ENCODE measurements around the gene GREB1L.

- TF ChIP-seq CTCF (conservative IDR thresholded peaks at IDR 0.05; ENCODE audit: low read length) (no peak), EZH2phosphoT487 (IDR thresholded peaks at IDR 0.05; ENCODE audit: borderline replicate concordance, low read depth, low read length) (no peak)
Observed at GRCh38 chr18:21272016-21272579, 30.1 kb downstream of the GREB1L start.
